Hepatocyte (in vitro differentiated cells): ENCODE data around the gene GPI.

ENCODE experiments used
- CTCF ChIP-seq: fragments of 200-600 bp; sonication (generic); IDR thresholded peaks from 2 replicates; pipeline ENCODE4 v1.5.1; 2016; ENCODE audit warnings: antibody characterized with exemption, mild to moderate bottlenecking; ENCODE audit not compliant: poor library complexity
- EZH2 ChIP-seq: fragments of 200-600 bp; sonication (generic); IDR thresholded peaks from 2 replicates; pipeline ENCODE4 v1.6.1; 2016; ENCODE audit warnings: antibody characterized with exemption, mild to moderate bottlenecking, borderline replicate concordance

- no peak for TF ChIP-seq CTCF
- no peak for TF ChIP-seq EZH2
These were observed 17.5 kb downstream of the GPI start for GRCh38 chr19:34382471-34382870.
